HepG2 (cell line): ENCODE data around the gene CCDC180. TPM values are rescaled to one million over a fixed set of nuclear protein-coding genes. Genes with fewer than 3 reads are reported as not detected.

Source experiments
- ATAC-seq: fragments of 200-7000 bp; cut with Tn5 transposase; 3 replicates; pipeline ENCODE4 v1.9.1; 2020; ENCODE audit warnings: mild to moderate bottlenecking, moderate library complexity
- BruUV-seq: library from RNA; stranded (reverse); fragments of 400-500 nt; replicated peaks from 2 replicates; lab custom pipeline; 2021; lab: Mats Ljungman, UMichigan
- CTCF ChIA-PET: fragments of 300-600 bp; formaldehyde crosslinking; extraction: SDS; loops from one replicate; lab custom pipeline; 2021; ENCODE audit warnings: low total read pairs, inconsistent platforms, low intra/inter-chr PET ratio; lab: Yijun Ruan, JAX
- POLR2A ChIA-PET: fragments of 350-600 bp; sonication (Branson Sonifier 250); formaldehyde crosslinking; loops from one replicate; lab custom pipeline; 2020; ENCODE audit warnings: antibody characterized with exemption, inconsistent platforms; lab: Yijun Ruan, JAX
- DNase-seq: peaks from one replicate; pipeline ENCODE4 v3.0.0-alpha.2; 2015; ENCODE audit warnings: low spot score
- FAIRE-seq: peaks from 3 replicates; lab custom pipeline; 2011; peaks lifted over from hg19 to GRCh38; lab: Jason Lieb, UNC
- H2AFZ ChIP-seq: one replicate; pipeline ENCODE4 v1.6.1; 2011; ENCODE audit warnings: low read length, inconsistent platforms
- H3K27ac ChIP-seq: fragments of 300-600 bp; 3 replicates; pipeline ENCODE4 v1.8.0; 2011; ENCODE audit warnings: mixed run types, mild to moderate bottlenecking, mixed read lengths, low read length, inconsistent platforms; ENCODE audit not compliant: insufficient read depth; ENCODE audit errors: extremely low read length
- H3K27me3 ChIP-seq, 2 experiments: fragments of 200-600 bp in 1 of 2; 2 replicates in 1 of 2; 3 replicates in 1 of 2; pipeline versions ENCODE4 v1.6.0 to v1.8.0; 2011; ENCODE audit warnings: low read length in 2 of 2, mild to moderate bottlenecking in 2 of 2, moderate library complexity in 2 of 2, inconsistent platforms in 1 of 2; ENCODE audit not compliant: insufficient read depth in 2 of 2, control insufficient read depth in 1 of 2
- H3K36me3 ChIP-seq, 2 experiments: fragments of 200-600 bp in 1 of 2; replicated peaks in 1 of 2; 2 replicates in 1 of 2; 3 replicates in 1 of 2; pipeline versions ENCODE4 v1.5.1 to v1.8.0; 2011; ENCODE audit warnings: low read length in 2 of 2, inconsistent platforms in 1 of 2; ENCODE audit not compliant: insufficient read depth in 2 of 2, control insufficient read depth in 1 of 2
- H3K4me1 ChIP-seq: 2 replicates; pipeline ENCODE4 v1.5.1; 2012; ENCODE audit warnings: low read length, inconsistent platforms; ENCODE audit not compliant: insufficient read depth
- H3K4me2 ChIP-seq: 2 replicates; pipeline ENCODE4 v1.6.0; 2011; ENCODE audit warnings: low read depth, low read length, inconsistent platforms
- H3K4me3 ChIP-seq, 3 experiments: fragments of 200-600 bp in 1 of 3; sonication (generic), shearing (Covaris generic) in 1 of 3; replicated peaks in 1 of 3; 2 replicates each; pipeline ENCODE4 v1.5.1; 2011 to 2016; ENCODE audit warnings: low read length in 3 of 3, inconsistent platforms in 2 of 3, low read depth in 2 of 3, mild to moderate bottlenecking in 2 of 3, control low read depth in 1 of 3, mixed read lengths in 1 of 3; ENCODE audit not compliant: insufficient read depth in 1 of 3
- H3K79me2 ChIP-seq: one replicate; pipeline ENCODE4 v1.6.1; 2011; ENCODE audit warnings: low read length, inconsistent platforms; ENCODE audit not compliant: insufficient read depth
- H3K9ac ChIP-seq: 2 replicates; pipeline ENCODE4 v1.6.0; 2011; ENCODE audit warnings: mild to moderate bottlenecking, low read depth, low read length, inconsistent platforms; ENCODE audit not compliant: insufficient read depth
- H3K9me3 ChIP-seq: 2 replicates; pipeline ENCODE4 v1.5.1; 2012; ENCODE audit warnings: mild to moderate bottlenecking, low read length
- H4K20me1 ChIP-seq: 2 replicates; pipeline ENCODE4 v1.6.0; 2011; ENCODE audit warnings: inconsistent platforms, mild to moderate bottlenecking, low read length, moderate library complexity; ENCODE audit not compliant: insufficient read depth
- ASH2L ChIP-seq: fragments of 300-600, 200-600 bp; sonication (generic); IDR thresholded peaks from 2 replicates; pipeline ENCODE4 v1.7.0; 2017; ENCODE audit warnings: low read depth, mild to moderate bottlenecking, moderate library complexity, mixed read lengths, low read length; ENCODE audit not compliant: insufficient read length
- CENPX ChIP-seq: sonication (generic); formaldehyde crosslinking; IDR thresholded peaks from 2 replicates; pipeline ENCODE4 v1.9.0; 2021; ENCODE audit warnings: mild to moderate bottlenecking, missing genetic modification reagents, moderate library complexity
- KLF16 ChIP-seq, 2 experiments: sonication (generic) in 1 of 2; formaldehyde crosslinking in 1 of 2; IDR thresholded peaks; 2 replicates each; pipeline versions ENCODE4 v1.6.1 to v1.8.0; 2016 to 2023; ENCODE audit warnings: missing genetic modification reagents in 2 of 2, missing compliant biosample characterization in 1 of 2
- NFRKB ChIP-seq: fragments of 450-650 bp; IDR thresholded peaks from 2 replicates; pipeline ENCODE4 v1.6.1; 2017
- REL ChIP-seq: sonication (generic); formaldehyde crosslinking; conservative IDR thresholded peaks from 2 replicates; pipeline ENCODE4 v1.8.0; 2022; ENCODE audit warnings: mild to moderate bottlenecking, missing genetic modification reagents, moderate library complexity
- TAF15 ChIP-seq: fragments of 200-400 bp; formaldehyde crosslinking; IDR thresholded peaks from one replicate; pipeline ENCODE4 v1.6.1; 2018; ENCODE audit warnings: mild to moderate bottlenecking, low read depth, low read length; ENCODE audit not compliant: poor library complexity, severe bottlenecking
- ZKSCAN5 ChIP-seq: sonication (generic); formaldehyde crosslinking; IDR thresholded peaks from 2 replicates; pipeline ENCODE4 v1.5.1; 2020; ENCODE audit warnings: mild to moderate bottlenecking, missing genetic modification reagents
- ZNF263 ChIP-seq: sonication (generic); formaldehyde crosslinking; IDR thresholded peaks from 2 replicates; pipeline ENCODE4 v1.4.0; 2020; ENCODE audit warnings: missing genetic modification reagents
- ZNF33A ChIP-seq: sonication (generic); formaldehyde crosslinking; IDR thresholded peaks from 2 replicates; pipeline ENCODE4 v1.5.1; 2020; ENCODE audit warnings: missing genetic modification reagents, mild to moderate bottlenecking, moderate library complexity, borderline replicate concordance
- ZNF562 ChIP-seq: sonication (generic); formaldehyde crosslinking; IDR thresholded peaks from 2 replicates; pipeline ENCODE4 v1.8.0; 2022; ENCODE audit warnings: missing genetic modification reagents, borderline replicate concordance
- ZSCAN9 ChIP-seq: IDR thresholded peaks from 2 replicates; pipeline ENCODE4 v1.6.1; 2016; ENCODE audit warnings: borderline replicate concordance
- WGBS: methylation state at CpG from one replicate; pipeline ENCODE4 v1.1.6; 2017; ENCODE audit warnings: low lambda C conversion rate; 5-methylcytosine and 5-hydroxymethylcytosine counted together
- in situ Hi-C: cut with HindIII; loops from 2 replicates; pipeline ENCODE4 v1.10.0; 2017; ENCODE audit warnings: low pct_unique_long_range_greater_than_20kb; ENCODE audit not compliant: extremely low pct_ligation_motif_present
- intact Hi-C: fragments of 100-400 bp; cut with micrococcal nuclease; formaldehyde crosslinking; loops from one replicate; pipeline ENCODE4 v1.10.0; 2022; ENCODE audit not compliant: unreplicated experiment
- polyA plus RNA-seq, 8 experiments: library from polyadenylated mRNA; depleted of rRNA in 3 of 8; stranded (reverse) in 7 of 8; unstranded in 1 of 8; fragments of >200 nt; fragmentation: Illumina TruSeq in 4 of 8; extraction: Trizol in 4 of 8; gene quantifications; 2 replicates each; pipeline versions ENCODE4 v1.2.1 to v1.2.3, GENCODE V29; 2011 to 2016; ENCODE audit warnings: low read depth in 4 of 8, missing spikeins in 1 of 8, mixed read lengths in 1 of 8; ENCODE audit not compliant: insufficient read depth in 1 of 8
- total RNA-seq, 5 experiments: library from RNA; depleted of rRNA; stranded (reverse); fragments of >200 nt; fragmentation: Illumina TruSeq; extraction: Trizol; gene quantifications; 2 replicates each; pipeline ENCODE4 v1.2.3, GENCODE V29; 2016; ENCODE audit warnings: low read depth in 1 of 5
- TF ChIP-seq, protein P1 (sequence below): sonication (generic); formaldehyde crosslinking; conservative IDR thresholded peaks from 2 replicates; pipeline ENCODE4 v1.4.0; 2020; ENCODE audit warnings: missing genetic modification reagents
- TF ChIP-seq, protein P2 (sequence below): IDR thresholded peaks from 2 replicates; pipeline ENCODE4 v1.6.1; 2016
- TF ChIP-seq, protein P3 (sequence below): sonication (generic); formaldehyde crosslinking; IDR thresholded peaks from 2 replicates; pipeline ENCODE4 v1.4.0; 2020; ENCODE audit warnings: missing genetic modification reagents
- TF ChIP-seq, protein P4 (sequence below): sonication (generic); formaldehyde crosslinking; IDR thresholded peaks from 2 replicates; pipeline ENCODE4 v1.4.0; 2020; ENCODE audit warnings: missing genetic modification reagents, borderline replicate concordance

The CCDC180 gene
- total and polyA plus RNA-seq, 2 of the 13 experiments (the other 11 are each of a cell fraction or from before 2014, with no cell fraction given) = 2.2 to 2.5 TPM

DNA sequence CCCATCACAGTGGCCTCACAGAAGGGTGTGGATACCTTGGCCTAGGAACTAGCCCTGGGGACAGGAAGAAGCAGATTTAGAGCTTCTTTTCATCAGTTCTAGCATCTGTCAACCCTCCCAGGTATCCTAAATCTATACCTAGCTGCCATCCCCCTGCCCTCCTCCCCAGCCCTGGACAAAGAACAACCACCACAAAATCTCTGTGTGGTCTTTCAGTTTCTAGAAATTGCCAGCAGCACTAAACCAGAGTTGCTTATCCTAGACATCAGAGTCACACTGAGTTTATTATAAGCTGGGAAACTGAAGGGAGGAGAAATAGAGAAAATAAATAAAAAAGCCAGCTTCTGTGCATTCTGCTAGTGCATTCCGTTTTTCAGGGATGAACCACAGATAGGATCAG is 14.6 kb downstream of the CCDC180 start:
- BruUV-seq = no TSS peak

DNA sequence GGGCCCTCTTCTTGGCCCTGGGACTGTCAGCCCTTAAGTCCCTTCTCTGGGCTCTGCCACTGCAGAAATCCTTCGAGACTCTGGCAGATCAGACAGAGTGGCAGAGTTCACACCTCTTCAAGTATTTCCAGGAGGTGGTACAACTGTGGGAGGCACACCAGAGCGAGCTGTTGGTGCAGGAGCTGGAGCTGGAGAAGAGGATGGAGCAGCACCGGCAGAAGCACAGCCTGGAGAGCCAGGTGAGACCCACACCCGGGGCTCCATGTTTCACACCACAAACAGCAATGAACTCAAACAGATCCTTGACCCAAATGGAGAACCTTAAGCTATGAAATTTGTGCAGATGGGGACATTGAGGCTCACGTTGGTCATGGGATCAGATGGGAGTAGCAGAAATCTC is 17.5 kb downstream of the CCDC180 start:
- H3K4me2 ChIP-seq = no peak overlapping the region
- intact Hi-C loops = no loop called here
- H3K4me3 ChIP-seq = no peak overlapping the region
- no peak for DNase-seq
- FAIRE-seq = no peak
- POLR2A ChIA-PET = no interaction called here
- H4K20me1 ChIP-seq = no peaks in the 10 kb centered on the region
- H3K4me1 ChIP-seq = no peaks in the 10 kb centered on the region
- H3K9me3 ChIP-seq = no peaks in the 10 kb centered on the region
- H3K27me3 ChIP-seq = no peaks in the 10 kb centered on the region
- no TSS peak for BruUV-seq
- no peaks in the 10 kb centered on the region for H3K36me3 ChIP-seq
- no peak overlapping the region for H2AFZ ChIP-seq
- no peak for ATAC-seq
- H3K79me2 ChIP-seq = no peaks in the 10 kb centered on the region
- H3K9ac ChIP-seq = no peak overlapping the region
- no peak overlapping the region for H3K27ac ChIP-seq
- WGBS = 48% methylated on average over 4 of the region's 5 CpGs
- CTCF ChIA-PET = no interaction called here
- in situ Hi-C loops = no loop called here
- TF ChIP-seq, protein P1, sequence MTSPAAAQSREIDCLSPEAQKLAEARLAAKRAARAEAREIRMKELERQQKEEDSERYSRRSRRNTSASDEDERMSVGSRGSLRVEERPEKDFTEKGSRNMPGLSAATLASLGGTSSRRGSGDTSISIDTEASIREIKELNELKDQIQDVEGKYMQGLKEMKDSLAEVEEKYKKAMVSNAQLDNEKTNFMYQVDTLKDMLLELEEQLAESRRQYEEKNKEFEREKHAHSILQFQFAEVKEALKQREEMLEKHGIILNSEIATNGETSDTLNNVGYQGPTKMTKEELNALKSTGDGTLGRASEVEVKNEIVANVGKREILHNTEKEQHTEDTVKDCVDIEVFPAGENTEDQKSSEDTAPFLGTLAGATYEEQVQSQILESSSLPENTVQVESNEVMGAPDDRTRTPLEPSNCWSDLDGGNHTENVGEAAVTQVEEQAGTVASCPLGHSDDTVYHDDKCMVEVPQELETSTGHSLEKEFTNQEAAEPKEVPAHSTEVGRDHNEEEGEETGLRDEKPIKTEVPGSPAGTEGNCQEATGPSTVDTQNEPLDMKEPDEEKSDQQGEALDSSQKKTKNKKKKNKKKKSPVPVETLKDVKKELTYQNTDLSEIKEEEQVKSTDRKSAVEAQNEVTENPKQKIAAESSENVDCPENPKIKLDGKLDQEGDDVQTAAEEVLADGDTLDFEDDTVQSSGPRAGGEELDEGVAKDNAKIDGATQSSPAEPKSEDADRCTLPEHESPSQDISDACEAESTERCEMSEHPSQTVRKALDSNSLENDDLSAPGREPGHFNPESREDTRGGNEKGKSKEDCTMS = no peak
- TF ChIP-seq, protein P2, sequence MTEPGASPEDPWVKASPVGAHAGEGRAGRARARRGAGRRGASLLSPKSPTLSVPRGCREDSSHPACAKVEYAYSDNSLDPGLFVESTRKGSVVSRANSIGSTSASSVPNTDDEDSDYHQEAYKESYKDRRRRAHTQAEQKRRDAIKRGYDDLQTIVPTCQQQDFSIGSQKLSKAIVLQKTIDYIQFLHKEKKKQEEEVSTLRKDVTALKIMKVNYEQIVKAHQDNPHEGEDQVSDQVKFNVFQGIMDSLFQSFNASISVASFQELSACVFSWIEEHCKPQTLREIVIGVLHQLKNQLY (CRISPR knock-in tag) = no peak
- TF ChIP-seq, protein P3, sequence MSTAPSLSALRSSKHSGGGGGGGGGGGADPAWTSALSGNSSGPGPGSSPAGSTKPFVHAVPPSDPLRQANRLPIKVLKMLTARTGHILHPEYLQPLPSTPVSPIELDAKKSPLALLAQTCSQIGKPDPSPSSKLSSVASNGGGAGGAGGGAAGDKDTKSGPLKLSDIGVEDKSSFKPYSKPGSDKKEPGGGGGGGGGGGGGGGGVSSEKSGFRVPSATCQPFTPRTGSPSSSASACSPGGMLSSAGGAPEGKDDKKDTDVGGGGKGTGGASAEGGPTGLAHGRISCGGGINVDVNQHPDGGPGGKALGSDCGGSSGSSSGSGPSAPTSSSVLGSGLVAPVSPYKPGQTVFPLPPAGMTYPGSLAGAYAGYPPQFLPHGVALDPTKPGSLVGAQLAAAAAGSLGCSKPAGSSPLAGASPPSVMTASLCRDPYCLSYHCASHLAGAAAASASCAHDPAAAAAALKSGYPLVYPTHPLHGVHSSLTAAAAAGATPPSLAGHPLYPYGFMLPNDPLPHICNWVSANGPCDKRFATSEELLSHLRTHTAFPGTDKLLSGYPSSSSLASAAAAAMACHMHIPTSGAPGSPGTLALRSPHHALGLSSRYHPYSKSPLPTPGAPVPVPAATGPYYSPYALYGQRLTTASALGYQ (CRISPR knock-in tag) = no peak
- TF ChIP-seq KLF16 (CRISPR knock-in tag; IDR thresholded peaks at IDR 0.05) (no peak), ASH2L (no peak), ZKSCAN5 (CRISPR knock-in tag) (no peak), REL (CRISPR knock-in tag) (no peak), NFRKB (no peak), ZSCAN9 (no peak), ZNF562 (CRISPR knock-in tag) (no peak), ZNF33A (CRISPR knock-in tag) (no peak)
- TF ChIP-seq, protein P4, sequence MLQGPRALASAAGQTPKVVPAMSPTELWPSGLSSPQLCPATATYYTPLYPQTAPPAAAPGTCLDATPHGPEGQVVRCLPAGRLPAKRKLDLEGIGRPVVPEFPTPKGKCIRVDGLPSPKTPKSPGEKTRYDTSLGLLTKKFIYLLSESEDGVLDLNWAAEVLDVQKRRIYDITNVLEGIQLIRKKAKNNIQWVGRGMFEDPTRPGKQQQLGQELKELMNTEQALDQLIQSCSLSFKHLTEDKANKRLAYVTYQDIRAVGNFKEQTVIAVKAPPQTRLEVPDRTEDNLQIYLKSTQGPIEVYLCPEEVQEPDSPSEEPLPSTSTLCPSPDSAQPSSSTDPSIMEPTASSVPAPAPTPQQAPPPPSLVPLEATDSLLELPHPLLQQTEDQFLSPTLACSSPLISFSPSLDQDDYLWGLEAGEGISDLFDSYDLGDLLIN = no peak

More for the DNA sequence above, 14.6 kb downstream of the CCDC180 start:
- H3K9me3 ChIP-seq = no peaks in the 10 kb centered on the region
- DNase-seq (no peak), FAIRE-seq (no peak), ATAC-seq (no peak)
- intact Hi-C loops = no loop called here
- POLR2A ChIA-PET = no interaction called here
- H3K4me1 ChIP-seq = no peaks in the 10 kb centered on the region
- CTCF ChIA-PET = no interaction called here
- 41% methylated on average over 1 of the region's 1 CpG for WGBS
- no peak overlapping the region for H3K4me3 ChIP-seq
- no peak overlapping the region for H3K9ac ChIP-seq
- H3K36me3 ChIP-seq = no peaks in the 10 kb centered on the region; a peak in 1 of 5 replicates
- H3K27me3 ChIP-seq = no peaks in the 10 kb centered on the region; a peak in 1 of 5 replicates
- TF ChIP-seq ZNF263 (CRISPR knock-in tag) (no peak), TAF15 (no peak), CENPX (CRISPR knock-in tag) (no peak)
- H3K27ac ChIP-seq = no peak overlapping the region
- no peak overlapping the region for H3K4me2 ChIP-seq
- H4K20me1 ChIP-seq = no peaks in the 10 kb centered on the region
- no peaks in the 10 kb centered on the region for H3K79me2 ChIP-seq
- in situ Hi-C loops = no loop called here
- H2AFZ ChIP-seq = no peak overlapping the region
